Measurements from ENCODE around the gene KIF11.

KIF11 gene

GRCh38 chr10:92692080-92692671 is 99.2 kb downstream of the KIF11 start:
- Histone ChIP-seq H3K4me2 (ENCODE audit: low read length, poor library complexity, severe bottlenecking) (peak overlapping the region; percentile 12), H3K36me3 (ENCODE audit: control insufficient read depth in 1 of 2, insufficient read depth in 2 of 2, low read depth in 1 of 2, low read length in 2 of 2) (peaks cover 0 to 3% of the 10 kb centered on the region in 2 experiments), H2BK120ac (ENCODE audit: low read depth, low read length) (no peak overlapping the region), H3K4me3 (ENCODE audit: insufficient read depth in 1 of 2, low read depth in 1 of 2, low read length in 2 of 2) (no peak overlapping the region), H4K91ac (ENCODE audit: low read length) (no peak overlapping the region), H3K18ac (ENCODE audit: low read depth in 1 of 2, low read length in 2 of 2) (peak overlapping the region in 1 of 2 experiments; percentile 58), H2AFZ (ENCODE audit: low read depth, low read length) (no peak overlapping the region), H3K27me3 (ENCODE audit: control insufficient read depth in 1 of 2, insufficient read depth in 1 of 2, low read length in 2 of 2) (peaks cover 37 to 87% of the 10 kb centered on the region in 2 experiments), H2BK5ac (ENCODE audit: low read depth, low read length, poor library complexity, severe bottlenecking) (no peak overlapping the region), H2AK5ac (ENCODE audit: low read length, severe bottlenecking) (no peak overlapping the region), H3K4ac (ENCODE audit: low read depth in 1 of 2, low read length in 2 of 2) (peak overlapping the region in 1 of 2 experiments; percentile 1), H3K9ac (ENCODE audit: low read length) (no peak overlapping the region), H2BK15ac (ENCODE audit: low read depth, poor library complexity, severe bottlenecking) (no peak overlapping the region), H3K79me1 (replicated peaks; ENCODE audit: low read length, poor library complexity, severe bottlenecking) (no peaks in the 10 kb centered on the region), H3K14ac (ENCODE audit: low read length in 2 of 2) (peak overlapping the region in 1 of 2 experiments; percentile 22), H3K9me3 (ENCODE audit: control insufficient read depth, low read length) (no peaks in the 10 kb centered on the region), H3K27ac (ENCODE audit: low read length, poor library complexity, severe bottlenecking) (no peak overlapping the region), H3K23ac (ENCODE audit: low read length in 2 of 2) (no peak overlapping the region), H4K8ac (ENCODE audit: low read length) (peak overlapping the region; percentile 50), H2BK12ac (ENCODE audit: low read length in 2 of 2) (no peak overlapping the region), H3K4me1 (ENCODE audit: control insufficient read depth, insufficient read depth, low read depth, low read length) (peaks cover 26% of the 10 kb centered on the region)
- DNase-seq = no peak
- 12% methylated on average over 34 of the region's 34 CpGs for WGBS

GRCh38 chr10:92692697-92693533 is 100.0 kb downstream of the KIF11 start:
- WGBS = no CpG with 5 or more reads among the region's 7 CpGs
- H3K4me1 ChIP-seq (ENCODE audit: control insufficient read depth, insufficient read depth, low read depth, low read length) = peaks cover 26% of the 10 kb centered on the region

DNA sequence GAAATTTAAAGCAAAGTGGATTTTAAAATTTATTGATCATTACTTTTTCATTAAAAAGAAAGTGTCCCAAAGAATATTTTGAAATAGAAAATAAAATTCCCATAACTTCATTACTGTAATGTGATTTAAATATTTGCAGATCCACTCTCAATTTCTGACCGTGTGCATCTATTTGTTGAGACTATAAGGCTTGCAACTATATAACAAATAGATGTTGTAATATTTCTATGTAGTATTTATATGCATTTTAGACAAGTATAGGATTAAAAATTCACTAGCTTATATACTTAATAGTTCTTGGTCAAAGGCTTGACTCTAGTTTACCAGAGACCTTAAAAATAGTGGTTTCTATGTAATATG is 100.6 kb downstream of the KIF11 start:
- DNase-seq = no peak
- Histone ChIP-seq H3K27ac (ENCODE audit: low read length, poor library complexity, severe bottlenecking) (no peak overlapping the region), H3K79me1 (replicated peaks; ENCODE audit: low read length, poor library complexity, severe bottlenecking) (no peaks in the 10 kb centered on the region), H2BK12ac (ENCODE audit: low read length in 2 of 2) (no peak overlapping the region), H3K4me3 (ENCODE audit: insufficient read depth in 1 of 2, low read depth in 1 of 2, low read length in 2 of 2) (no peak overlapping the region), H3K18ac (ENCODE audit: low read depth in 1 of 2, low read length in 2 of 2) (no peak overlapping the region), H4K91ac (ENCODE audit: low read length) (no peak overlapping the region), H3K36me3 (ENCODE audit: control insufficient read depth in 1 of 2, insufficient read depth in 2 of 2, low read depth in 1 of 2, low read length in 2 of 2) (peaks cover 0 to 3% of the 10 kb centered on the region in 2 experiments), H4K8ac (ENCODE audit: low read length) (no peak overlapping the region), H2BK15ac (ENCODE audit: low read depth, poor library complexity, severe bottlenecking) (no peak overlapping the region), H3K23ac (ENCODE audit: low read length in 2 of 2) (no peak overlapping the region), H3K4me2 (ENCODE audit: low read length, poor library complexity, severe bottlenecking) (no peak overlapping the region), H3K9me3 (ENCODE audit: control insufficient read depth, low read length) (no peaks in the 10 kb centered on the region), H3K14ac (ENCODE audit: low read length in 2 of 2) (no peak overlapping the region), H2AK5ac (ENCODE audit: low read length, severe bottlenecking) (no peak overlapping the region), H3K4me1 (ENCODE audit: control insufficient read depth, insufficient read depth, low read depth, low read length) (peaks cover 26% of the 10 kb centered on the region), H2BK5ac (ENCODE audit: low read depth, low read length, poor library complexity, severe bottlenecking) (no peak overlapping the region), H3K9ac (ENCODE audit: low read length) (no peak overlapping the region), H3K27me3 (ENCODE audit: control insufficient read depth in 1 of 2, insufficient read depth in 1 of 2, low read length in 2 of 2) (peaks cover 28 to 77% of the 10 kb centered on the region in 2 experiments), H2AFZ (ENCODE audit: low read depth, low read length) (no peak overlapping the region), H2BK120ac (ENCODE audit: low read depth, low read length) (no peak overlapping the region), H3K4ac (ENCODE audit: low read depth in 1 of 2, low read length in 2 of 2) (no peak overlapping the region)
- no CpG with 5 or more reads among the region's 1 CpG for WGBS

More at GRCh38 chr10:92692697-92693533, 100.0 kb downstream of the KIF11 start:
- Histone ChIP-seq H2AFZ (ENCODE audit: low read depth, low read length) (no peak overlapping the region), H3K4me2 (ENCODE audit: low read length, poor library complexity, severe bottlenecking) (peak overlapping the region; percentile 12), H3K14ac (ENCODE audit: low read length in 2 of 2) (no peak overlapping the region), H3K4ac (ENCODE audit: low read depth in 1 of 2, low read length in 2 of 2) (no peak overlapping the region), H2AK5ac (ENCODE audit: low read length, severe bottlenecking) (no peak overlapping the region), H3K27ac (ENCODE audit: low read length, poor library complexity, severe bottlenecking) (no peak overlapping the region), H3K27me3 (ENCODE audit: control insufficient read depth in 1 of 2, insufficient read depth in 1 of 2, low read length in 2 of 2) (peaks cover 34 to 82% of the 10 kb centered on the region in 2 experiments), H3K23ac (ENCODE audit: low read length in 2 of 2) (no peak overlapping the region), H3K4me3 (ENCODE audit: insufficient read depth in 1 of 2, low read depth in 1 of 2, low read length in 2 of 2) (no peak overlapping the region), H2BK15ac (ENCODE audit: low read depth, poor library complexity, severe bottlenecking) (no peak overlapping the region), H4K8ac (ENCODE audit: low read length) (no peak overlapping the region), H4K91ac (ENCODE audit: low read length) (no peak overlapping the region), H3K9ac (ENCODE audit: low read length) (no peak overlapping the region), H3K9me3 (ENCODE audit: control insufficient read depth, low read length) (no peaks in the 10 kb centered on the region), H3K79me1 (replicated peaks; ENCODE audit: low read length, poor library complexity, severe bottlenecking) (no peaks in the 10 kb centered on the region), H2BK12ac (ENCODE audit: low read length in 2 of 2) (no peak overlapping the region), H2BK5ac (ENCODE audit: low read depth, low read length, poor library complexity, severe bottlenecking) (no peak overlapping the region), H3K18ac (ENCODE audit: low read depth in 1 of 2, low read length in 2 of 2) (no peak overlapping the region), H2BK120ac (ENCODE audit: low read depth, low read length) (no peak overlapping the region), H3K36me3 (ENCODE audit: control insufficient read depth in 1 of 2, insufficient read depth in 2 of 2, low read depth in 1 of 2, low read length in 2 of 2) (peaks cover 0 to 3% of the 10 kb centered on the region in 2 experiments)
- DNase-seq = peak; percentile 6
